HG03442 (cell line): ENCODE results near the gene NQO2.

Source experiments
- ATAC-seq: cut with Tn5 transposase; IDR thresholded peaks from one replicate; pipeline ENCODE4 v1.9.1; 2021; ENCODE audit warnings: mild to moderate bottlenecking, moderate library complexity; ENCODE audit not compliant: unreplicated experiment

The NQO2 gene, protein sequence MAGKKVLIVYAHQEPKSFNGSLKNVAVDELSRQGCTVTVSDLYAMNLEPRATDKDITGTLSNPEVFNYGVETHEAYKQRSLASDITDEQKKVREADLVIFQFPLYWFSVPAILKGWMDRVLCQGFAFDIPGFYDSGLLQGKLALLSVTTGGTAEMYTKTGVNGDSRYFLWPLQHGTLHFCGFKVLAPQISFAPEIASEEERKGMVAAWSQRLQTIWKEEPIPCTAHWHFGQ

GRCh38 chr6:2999618-3000557 is at the start of gene NQO2:
TSS of gene NQO2 (plus strand) at chr6:2999894. CDS start at chr6:3006553, 6,659 bp downstream.
- ATAC-seq, result peak; percentile 69

DNA sequence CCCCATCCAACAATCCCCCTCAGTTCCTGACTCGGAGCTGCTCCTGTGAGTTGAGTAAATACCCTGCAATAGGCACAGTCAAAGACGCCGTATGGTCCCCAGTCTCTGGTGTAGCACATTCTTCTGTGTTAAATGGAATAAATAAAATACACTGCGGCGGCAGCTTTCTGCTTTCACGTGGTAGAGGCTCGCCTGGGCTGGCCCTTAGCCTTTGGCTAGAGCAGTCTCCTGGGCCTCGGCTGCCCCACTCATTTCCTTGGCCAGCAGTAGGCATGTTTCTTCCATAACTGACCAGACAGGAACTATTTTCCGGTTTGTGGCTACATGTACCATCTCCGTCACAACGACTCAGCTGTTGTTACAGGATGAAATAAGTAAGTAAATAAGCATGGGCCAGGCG is 49.0 kb upstream of the NQO2 start:
- no peak for ATAC-seq

DNA sequence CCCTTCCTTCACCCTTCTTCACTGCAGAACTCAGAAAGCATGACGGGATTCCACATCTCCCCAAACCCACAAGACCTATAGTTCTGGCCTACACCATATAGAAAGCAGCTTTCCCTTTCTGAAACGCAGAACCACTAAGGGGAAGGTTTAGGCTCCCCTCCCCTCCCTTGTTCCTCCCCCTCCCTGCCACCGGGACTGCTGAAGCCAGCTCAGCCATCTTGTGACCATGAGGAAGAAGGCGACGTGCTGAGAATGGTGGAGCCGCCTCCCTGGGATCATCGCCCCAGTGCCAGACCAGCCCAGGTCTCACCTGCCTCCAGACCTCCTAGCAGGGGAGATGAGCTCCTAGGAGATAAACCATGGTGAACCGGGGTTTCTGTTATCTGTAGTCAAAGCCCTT is 48.0 kb upstream of the NQO2 start:
- ATAC-seq, result no peak

DNA sequence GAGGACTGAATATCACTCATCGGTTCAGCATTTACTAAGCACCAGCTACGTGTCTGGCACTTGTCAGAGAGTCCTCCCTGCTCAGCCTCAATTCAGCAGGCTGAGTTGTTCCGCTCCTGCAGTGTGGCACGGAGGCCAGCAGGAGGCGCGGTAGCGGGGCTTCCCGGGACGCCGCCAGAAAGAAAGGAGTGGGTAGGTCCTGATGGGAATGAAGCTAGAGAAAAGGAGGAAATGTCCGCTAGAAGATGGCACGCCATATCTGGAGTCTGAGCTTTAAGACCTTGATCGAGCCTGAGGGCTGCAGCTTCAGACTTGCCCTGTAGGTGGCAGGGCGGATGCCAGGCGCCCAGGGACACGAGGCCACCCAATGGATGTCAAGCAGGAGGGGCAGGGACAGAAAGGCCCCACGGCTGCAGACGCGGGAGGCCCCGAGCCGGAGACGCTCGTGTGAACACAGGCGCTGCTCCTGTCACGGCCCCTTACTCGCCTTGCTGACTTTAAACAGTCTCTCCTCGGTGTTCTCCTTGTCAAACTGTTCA is 47.1 kb upstream of the NQO2 start:
- ATAC-seq, result no peak

DNA sequence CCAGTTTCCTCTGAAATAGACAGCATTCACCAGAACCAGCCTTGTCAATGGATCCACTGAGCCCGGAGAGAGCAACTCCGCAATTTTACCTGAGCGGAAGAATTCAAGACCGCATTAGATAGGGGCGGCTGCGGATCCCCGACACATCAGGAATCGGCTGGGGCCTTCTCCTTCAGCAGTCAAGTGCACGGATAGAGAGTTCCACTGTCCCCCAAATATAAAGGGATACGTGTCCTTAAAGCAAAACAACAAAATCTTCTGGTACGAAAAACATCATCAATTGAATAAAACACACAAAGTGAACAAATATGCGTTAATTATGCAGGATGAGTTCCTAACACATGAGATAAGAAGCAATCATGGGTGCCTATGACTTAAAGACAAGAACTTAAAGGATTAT is 46.6 kb upstream of the NQO2 start:
- no peak for ATAC-seq

DNA sequence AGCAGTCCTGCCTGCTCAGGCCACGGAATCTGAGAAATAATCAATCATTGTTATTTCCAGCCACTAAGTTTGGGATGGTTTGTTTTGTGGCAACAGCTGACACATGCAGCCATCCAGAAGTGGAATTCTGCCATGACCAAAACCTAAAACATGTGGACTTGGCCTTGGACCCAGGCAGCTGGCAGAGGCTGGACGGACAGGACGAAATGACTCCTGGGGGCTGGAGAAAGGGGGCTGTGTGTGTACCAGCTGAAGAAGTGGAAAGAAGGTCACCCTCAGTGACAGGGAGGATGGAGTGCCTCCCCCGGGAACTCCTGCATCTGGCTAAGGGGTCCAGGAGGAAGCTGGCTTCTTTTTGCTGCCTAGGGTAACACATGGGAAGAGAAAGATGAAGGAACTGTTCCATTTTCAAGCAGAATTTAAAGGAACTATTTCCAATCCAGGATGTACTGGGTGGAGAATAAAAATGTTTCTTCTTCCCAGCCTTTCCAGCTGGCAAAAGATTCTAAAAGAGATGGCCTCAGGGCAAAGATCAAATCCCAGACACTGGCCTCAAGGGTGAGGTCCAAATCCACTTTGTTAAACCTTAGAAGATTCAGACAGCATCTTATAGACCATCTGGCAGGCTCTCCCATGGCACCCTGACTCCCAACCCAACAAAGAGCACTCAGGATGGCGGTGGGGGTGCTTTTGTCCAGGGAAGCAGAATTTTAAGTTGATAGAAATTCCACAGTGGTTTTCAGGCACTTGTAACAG is 42.6 kb upstream of the NQO2 start:
- no peak for ATAC-seq

DNA sequence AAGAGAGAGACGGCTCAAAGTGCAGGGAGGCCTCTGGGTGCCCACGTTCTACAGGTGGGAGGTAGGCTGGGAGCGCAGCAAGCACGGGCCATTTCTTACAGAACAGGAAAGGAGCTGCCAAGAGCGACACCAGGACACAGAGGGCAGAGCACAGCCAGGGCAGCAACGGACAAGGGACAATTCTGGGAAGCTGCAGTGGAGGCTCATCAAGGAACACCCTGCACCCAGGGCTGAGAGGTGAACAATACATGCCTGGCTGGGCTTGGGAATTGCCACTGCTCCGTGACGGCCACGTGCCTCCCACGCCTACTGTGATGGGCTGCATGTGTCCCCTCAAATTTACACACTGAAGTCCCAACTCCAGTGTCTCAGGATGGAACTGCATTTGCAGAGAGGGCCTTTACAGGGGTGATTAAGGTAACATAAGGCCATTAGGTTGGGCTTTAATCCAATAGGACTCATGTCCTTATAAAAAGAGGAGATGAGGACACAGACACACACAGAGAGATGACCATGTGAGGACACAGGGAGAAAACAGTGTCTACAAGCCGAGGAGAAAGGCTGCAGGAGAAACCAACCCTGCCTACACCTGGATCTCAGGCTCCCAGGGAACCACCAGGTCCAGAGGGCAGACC is 41.9 kb upstream of the NQO2 start:
- no peak for ATAC-seq

DNA sequence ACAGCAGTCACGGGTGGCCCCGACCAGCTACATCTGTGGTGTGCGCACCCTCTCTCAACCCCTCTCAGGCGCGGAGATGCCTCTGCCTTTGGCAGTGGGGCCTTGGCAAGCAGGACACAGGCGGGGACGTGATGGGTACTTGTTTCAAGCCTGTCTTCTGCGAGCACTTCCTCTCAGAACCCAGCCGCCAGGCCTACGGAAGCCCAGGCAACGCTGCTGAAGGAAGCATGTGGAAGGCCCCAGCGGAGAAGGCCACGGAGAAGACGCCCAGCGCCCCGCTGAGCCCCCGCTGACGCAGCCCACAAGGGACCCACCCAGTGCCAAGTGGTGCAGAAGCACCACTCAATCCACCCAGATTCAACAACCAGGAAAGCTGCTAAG is 41.4 kb upstream of the NQO2 start:
- no peak for ATAC-seq

- ATAC-seq, result no peak
Observed at GRCh38 chr6:2958776-2959175, 40.9 kb upstream of the NQO2 start.

- ATAC-seq, result no peak
Observed at GRCh38 chr6:2959909-2960719, 39.6 kb upstream of the NQO2 start.

DNA sequence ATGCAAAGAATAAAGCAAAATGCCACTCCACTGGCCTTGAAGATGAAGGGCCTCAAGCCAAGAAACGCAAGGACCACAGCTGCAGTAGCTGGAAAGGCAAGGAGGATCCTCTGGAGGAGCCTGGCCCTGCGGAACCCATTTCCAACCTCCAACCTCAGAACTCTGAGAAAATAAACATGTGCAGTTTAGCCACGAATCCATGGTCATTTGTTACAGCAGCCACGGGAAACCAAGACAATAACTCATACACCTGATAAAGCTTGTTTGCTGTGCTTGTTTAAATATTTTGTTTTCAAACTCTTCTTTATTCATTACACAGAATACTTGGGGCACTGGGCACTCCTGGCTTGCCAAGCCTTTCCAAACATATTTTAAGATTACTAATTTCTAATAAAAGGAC is 38.8 kb upstream of the NQO2 start:
- no peak for ATAC-seq

GRCh38 chr6:2961506-2961905 is 38.2 kb upstream of the NQO2 start:
- ATAC-seq, result no peak

DNA sequence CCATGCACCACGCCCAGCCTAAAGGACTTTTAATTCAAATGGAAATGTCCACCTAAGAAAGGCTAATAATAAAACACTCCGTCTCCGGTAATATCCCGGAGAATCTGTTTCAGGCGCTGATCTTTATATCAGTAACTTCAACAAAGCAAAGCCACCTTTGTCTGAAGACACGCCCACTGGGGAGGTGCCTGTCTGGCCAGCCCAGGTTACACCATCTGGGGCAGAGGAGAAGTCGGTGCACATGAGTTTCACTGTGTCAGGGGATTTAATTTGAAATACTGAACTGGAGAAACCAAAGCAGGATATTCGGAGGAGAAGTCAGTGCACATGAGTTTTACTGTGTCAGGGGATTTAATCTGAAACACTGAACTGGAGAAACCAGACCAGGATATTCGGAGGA is 37.7 kb upstream of the NQO2 start:
- ATAC-seq, result no peak

- no peak for ATAC-seq
Observed at GRCh38 chr6:2962636-2963035, 37.1 kb upstream of the NQO2 start.

DNA sequence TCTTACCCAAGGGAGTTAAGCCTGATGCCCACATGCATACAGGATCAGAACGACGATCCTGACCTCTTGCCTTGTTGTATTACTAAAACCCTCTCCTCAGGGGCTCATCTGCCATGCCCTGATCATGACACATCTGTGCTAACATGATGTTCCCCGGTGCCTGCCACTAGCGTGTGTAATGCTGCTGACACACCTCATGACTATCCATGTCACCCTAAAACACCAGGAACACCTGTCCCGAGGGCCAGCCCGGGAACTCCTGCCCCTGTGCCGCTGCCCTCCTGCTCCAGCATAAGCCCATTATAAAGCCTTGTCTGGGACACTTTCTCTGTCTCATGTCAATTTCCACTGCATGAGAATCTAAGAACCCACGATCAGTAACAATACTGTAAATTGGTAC is 35.9 kb upstream of the NQO2 start:
- ATAC-seq, result no peak

DNA sequence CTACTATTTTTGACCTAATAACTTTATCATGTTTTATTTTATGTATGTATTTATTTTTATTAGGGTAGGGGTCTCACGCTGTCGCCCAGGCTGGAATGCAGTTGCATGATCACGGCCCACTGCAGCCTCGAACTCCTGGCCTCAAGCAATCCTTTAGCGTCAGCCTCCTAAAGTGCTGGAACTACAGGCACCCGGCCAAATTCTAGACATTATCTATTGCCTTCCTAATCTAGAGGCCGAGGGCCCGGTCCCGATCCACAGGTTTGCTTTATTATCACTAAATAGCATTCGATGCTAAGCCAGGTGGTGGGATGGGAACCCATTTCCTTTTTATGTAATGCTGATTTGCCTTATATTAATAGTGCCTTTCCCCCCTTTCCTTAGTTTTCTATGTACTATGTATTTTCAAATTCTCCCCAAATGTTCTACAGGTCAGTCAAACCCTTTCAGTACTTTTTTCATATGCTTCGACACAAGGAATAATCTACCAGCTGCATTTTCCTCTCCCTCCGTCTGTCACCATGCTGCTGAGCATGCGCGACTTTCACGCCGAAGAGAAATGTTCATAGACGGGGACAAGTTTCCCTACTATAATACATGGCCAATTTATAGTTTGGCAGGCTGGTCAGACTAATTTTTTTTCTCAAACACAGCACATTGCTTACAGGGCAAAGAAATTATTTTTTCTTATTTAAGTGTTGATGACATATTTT is 34.7 kb upstream of the NQO2 start:
- no peak for ATAC-seq

DNA sequence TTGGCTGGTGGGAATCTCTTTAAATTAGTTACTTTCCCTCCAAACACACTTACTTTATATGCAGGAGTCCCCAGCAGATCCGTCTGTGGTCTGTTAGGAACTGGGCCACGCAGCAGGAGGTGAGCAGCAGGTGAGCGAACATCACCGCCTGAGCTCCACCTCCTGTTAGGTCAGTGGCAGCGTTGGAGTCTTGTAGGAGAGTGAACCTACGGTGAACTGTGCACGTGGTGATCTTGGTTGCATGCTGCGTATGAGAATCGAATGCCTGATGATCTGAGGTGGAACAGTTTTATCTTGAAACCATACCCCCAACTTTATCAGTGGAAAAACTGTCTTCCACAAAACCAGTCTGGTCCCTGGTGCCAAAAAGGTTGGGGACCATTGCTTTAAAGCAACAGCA is 33.3 kb upstream of the NQO2 start:
- ATAC-seq, result no peak

GRCh38 chr6:2967936-2968335 is 31.8 kb upstream of the NQO2 start:
- ATAC-seq, result no peak

DNA sequence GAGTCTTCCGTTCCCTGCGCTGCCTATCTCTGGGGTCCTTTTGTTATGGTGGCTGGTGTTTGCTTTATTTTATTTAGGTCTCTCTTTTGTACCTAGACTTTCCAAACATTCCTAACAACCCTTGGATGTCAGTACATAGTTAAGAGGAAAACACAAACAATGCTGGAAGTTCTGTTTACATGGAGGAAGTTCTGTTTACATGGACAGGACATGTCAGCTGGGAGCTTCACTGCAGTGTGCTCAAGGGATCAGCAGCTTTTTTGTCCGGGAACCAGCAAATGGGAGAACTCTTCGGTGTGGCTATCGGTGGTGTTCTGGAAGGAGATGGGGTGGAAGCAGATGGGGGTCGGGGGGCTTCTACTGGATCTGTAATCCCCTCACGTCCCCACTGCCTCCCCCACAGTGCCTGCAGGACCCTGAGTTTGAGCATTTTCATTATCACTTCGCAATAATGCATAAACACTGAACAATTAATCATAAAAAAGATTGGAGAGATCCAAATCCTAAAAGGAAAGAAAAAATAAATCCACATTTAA is 31.0 kb upstream of the NQO2 start:
- ATAC-seq, result no peak
